ENCODE data around the gene AURKAIP1. TPM values are rescaled to one million over a fixed set of nuclear protein-coding genes. Genes with fewer than 3 reads are reported as not detected.

The AURKAIP1 gene
- total and polyA plus RNA-seq, 9 of the 15 experiments (the other 6 are each of a cell fraction or from before 2014, with no cell fraction given), result 7.8 to 478 (median 92.0) TPM

GRCh38 chr1:1406821-1407635 is 32.0 kb upstream of the AURKAIP1 start, which contains the start of gene MRPL20 (continued):
- TF ChIP-seq MXD1 (CRISPR knock-in tag; IDR thresholded peaks at IDR 0.05; ENCODE audit: borderline replicate concordance, poor library complexity, severe bottlenecking) (no peak), ZNF76 (CRISPR knock-in tag; IDR thresholded peaks at IDR 0.05; ENCODE audit: borderline replicate concordance) (peak; percentile 82; the same call in 1 of the 2 replicates), CBX5 (IDR thresholded peaks at IDR 0.05; ENCODE audit: borderline replicate concordance, low read depth) (0 out of 2 replicates have a peak, but pooled peaks have one; percentile 3), CBX3 (IDR thresholded peaks at IDR 0.05; ENCODE audit: borderline replicate concordance in 1 of 2, low read length in 2 of 2) (peak in 1 of 2 experiments; percentile 33; a peak in 1 of 3 replicates), NR3C1 (CRISPR knock-in tag; IDR thresholded peaks at IDR 0.05) (0 out of 2 replicates have a peak, but pooled peaks have one; percentile 69), ESRRA (IDR thresholded peaks at IDR 0.05; ENCODE audit: borderline replicate concordance, low read depth) (peak; percentile 83), PPARD (CRISPR knock-in tag; IDR thresholded peaks at IDR 0.05) (no peak), PRDM10 (IDR thresholded peaks at IDR 0.05; ENCODE audit: partially characterized antibody) (peak; percentile 14), ZNF282 (CRISPR knock-in tag; IDR thresholded peaks at IDR 0.05) (peak; percentile 61; the same call in 1 of the 2 replicates), CHD2 (IDR thresholded peaks at IDR 0.05; ENCODE audit: low read depth, low read length) (peak; percentile 75), IRF2 (CRISPR knock-in tag; IDR thresholded peaks at IDR 0.05) (no peak), E4F1 (CRISPR knock-in tag; IDR thresholded peaks at IDR 0.05; ENCODE audit: borderline replicate concordance) (no peak), TAF9B (IDR thresholded peaks at IDR 0.05; ENCODE audit: partially characterized antibody) (peak; percentile 96), CEBPZ (IDR thresholded peaks at IDR 0.05; ENCODE audit: borderline replicate concordance, low read depth, low read length) (no peak), POLR2AphosphoS5 (IDR thresholded peaks at IDR 0.05; ENCODE audit: control insufficient read depth, insufficient read depth, low read depth, low read length) (peak; percentile 97), HNRNPL (IDR thresholded peaks at IDR 0.05; ENCODE audit: low read depth, low read length) (peak; percentile 63; the same call in 1 of the 2 replicates)

All from K562 (cell line).